Measurements from ENCODE around the gene SEZ6.

Gene SEZ6

GRCh38 chr17:29008591-29008990, 2.8 kb upstream of the SEZ6 start:
- no peaks in the 10 kb centered on the region for H3K9me2 ChIP-seq (replicated peaks; ENCODE audit: insufficient read depth, low read length)
- H2AFZ ChIP-seq (ENCODE audit: low read length), result no peak overlapping the region
- no peaks in the 10 kb centered on the region for H3K9me3 ChIP-seq (replicated peaks; ENCODE audit: insufficient read depth, low read length)
- H3K9ac ChIP-seq (ENCODE audit: low read length), result no peak overlapping the region
- peaks cover 47% of the 10 kb centered on the region for H3K27me3 ChIP-seq (replicated peaks; ENCODE audit: insufficient read depth, low read length)
- TF ChIP-seq EZH2 (optimal IDR thresholded peaks at IDR 0.05; ENCODE audit: low read depth, low read length) (no peak), EZH2phosphoT487 (IDR thresholded peaks at IDR 0.05; ENCODE audit: low read length) (no peak), CTCF (IDR thresholded peaks at IDR 0.05; ENCODE audit: low read length) (no peak)
- H4K20me1 ChIP-seq (ENCODE audit: insufficient read depth, low read length), result no peaks in the 10 kb centered on the region
- H3K4me2 ChIP-seq (ENCODE audit: low read depth, low read length), result no peak overlapping the region
- no peak overlapping the region for H3K27ac ChIP-seq (ENCODE audit: low read length)
- no peak for DNase-seq
- H3K4me3 ChIP-seq (ENCODE audit: low read length), result no peak overlapping the region
- no peaks in the 10 kb centered on the region for H3K4me1 ChIP-seq (ENCODE audit: low read length)
- H3K79me2 ChIP-seq (ENCODE audit: low read length), result no peaks in the 10 kb centered on the region
- H3F3A ChIP-seq (ENCODE audit: insufficient read depth, low read length), result no peaks in the 10 kb centered on the region
- H3K36me3 ChIP-seq (replicated peaks; ENCODE audit: insufficient read depth, low read length), result no peaks in the 10 kb centered on the region

GRCh38 chr17:29007860-29008455, 2.1 kb upstream of the SEZ6 start:
- Histone ChIP-seq H2AFZ (ENCODE audit: low read length) (no peak overlapping the region), H3K27me3 (replicated peaks; ENCODE audit: insufficient read depth, low read length) (peaks cover 50% of the 10 kb centered on the region), H3K4me1 (ENCODE audit: low read length) (no peaks in the 10 kb centered on the region), H3F3A (ENCODE audit: insufficient read depth, low read length) (no peaks in the 10 kb centered on the region), H3K9me2 (replicated peaks; ENCODE audit: insufficient read depth, low read length) (no peaks in the 10 kb centered on the region), H3K9ac (ENCODE audit: low read length) (no peak overlapping the region), H3K4me2 (ENCODE audit: low read depth, low read length) (no peak overlapping the region), H3K27ac (ENCODE audit: low read length) (no peak overlapping the region), H4K20me1 (ENCODE audit: insufficient read depth, low read length) (no peaks in the 10 kb centered on the region), H3K9me3 (replicated peaks; ENCODE audit: insufficient read depth, low read length) (no peaks in the 10 kb centered on the region), H3K79me2 (ENCODE audit: low read length) (no peaks in the 10 kb centered on the region), H3K4me3 (ENCODE audit: low read length) (no peak overlapping the region), H3K36me3 (replicated peaks; ENCODE audit: insufficient read depth, low read length) (no peaks in the 10 kb centered on the region)
- TF ChIP-seq EZH2phosphoT487 (IDR thresholded peaks at IDR 0.05; ENCODE audit: low read length) (no peak), CTCF (IDR thresholded peaks at IDR 0.05; ENCODE audit: low read length) (no peak), EZH2 (optimal IDR thresholded peaks at IDR 0.05; ENCODE audit: low read depth, low read length) (no peak)
- no peak for DNase-seq

- Histone ChIP-seq H3K36me3 (replicated peaks; ENCODE audit: insufficient read depth, low read length) (no peaks in the 10 kb centered on the region), H2AFZ (ENCODE audit: low read length) (no peak overlapping the region), H3K79me2 (ENCODE audit: low read length) (no peaks in the 10 kb centered on the region), H3K27me3 (replicated peaks; ENCODE audit: insufficient read depth, low read length) (peaks cover 53% of the 10 kb centered on the region), H3F3A (ENCODE audit: insufficient read depth, low read length) (no peaks in the 10 kb centered on the region), H3K4me3 (ENCODE audit: low read length) (no peak overlapping the region), H3K4me1 (ENCODE audit: low read length) (no peaks in the 10 kb centered on the region), H3K9ac (ENCODE audit: low read length) (no peak overlapping the region), H4K20me1 (ENCODE audit: insufficient read depth, low read length) (no peaks in the 10 kb centered on the region), H3K4me2 (ENCODE audit: low read depth, low read length) (no peak overlapping the region), H3K9me2 (replicated peaks; ENCODE audit: insufficient read depth, low read length) (no peaks in the 10 kb centered on the region), H3K9me3 (replicated peaks; ENCODE audit: insufficient read depth, low read length) (no peaks in the 10 kb centered on the region), H3K27ac (ENCODE audit: low read length) (no peak overlapping the region)
- DNase-seq, result no peak
- TF ChIP-seq EZH2phosphoT487 (IDR thresholded peaks at IDR 0.05; ENCODE audit: low read length) (no peak), CTCF (IDR thresholded peaks at IDR 0.05; ENCODE audit: low read length) (no peak), EZH2 (optimal IDR thresholded peaks at IDR 0.05; ENCODE audit: low read depth, low read length) (no peak)
Measured at GRCh38 chr17:29007456-29007855, 1.6 kb upstream of the SEZ6 start.

Measured in MM.1S (cell line).